C1 segment of cervical spinal cord (tissue), 14 donors: ENCODE data around the gene SLIT3.

Source experiments
- DNase-seq, 14 donors: peaks; one replicate each; lab custom pipeline; 2025; lab: John Stamatoyannopoulos, UW

The SLIT3 gene

DNA sequence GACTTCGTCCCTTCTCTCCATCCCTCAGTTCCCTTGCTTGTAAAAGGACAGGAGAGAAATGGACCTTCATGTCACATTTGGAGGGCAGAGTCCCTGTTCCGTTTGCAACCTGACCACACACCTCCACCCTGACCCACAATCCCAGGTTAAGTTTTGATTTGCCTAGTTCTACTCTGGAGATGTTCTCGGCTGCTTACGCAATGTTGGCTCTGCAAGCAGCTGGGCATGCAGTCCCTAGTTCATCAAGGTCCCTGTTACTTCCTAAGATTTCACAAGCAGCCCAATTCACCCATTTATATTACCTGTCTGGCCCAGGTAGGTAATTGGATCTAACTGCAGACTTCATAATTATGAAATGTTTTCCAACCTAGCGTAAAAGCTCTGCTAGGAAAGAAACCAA lies 28.8 kb downstream of the SLIT3 start:
- no peak for DNase-seq

DNA sequence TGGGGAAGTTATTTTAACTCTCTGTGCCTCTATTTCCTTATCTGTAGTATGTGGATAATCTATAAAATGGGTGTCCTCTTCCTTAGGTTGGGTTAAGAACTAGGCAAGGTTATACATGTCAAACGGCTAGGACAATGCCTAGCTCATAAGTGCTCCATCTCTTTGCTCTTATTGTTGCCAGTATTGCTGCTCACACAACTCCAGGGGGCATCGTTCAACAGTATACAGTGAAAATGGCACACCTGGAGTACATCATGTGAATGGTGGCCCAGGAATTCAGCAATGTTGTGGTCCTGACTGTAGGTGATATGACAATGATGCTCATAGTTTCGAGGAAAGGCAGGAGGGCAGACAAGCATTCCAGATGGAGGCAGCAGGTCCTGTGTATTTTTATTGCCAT lies 30.1 kb downstream of the SLIT3 start:
- no peak for DNase-seq

DNA sequence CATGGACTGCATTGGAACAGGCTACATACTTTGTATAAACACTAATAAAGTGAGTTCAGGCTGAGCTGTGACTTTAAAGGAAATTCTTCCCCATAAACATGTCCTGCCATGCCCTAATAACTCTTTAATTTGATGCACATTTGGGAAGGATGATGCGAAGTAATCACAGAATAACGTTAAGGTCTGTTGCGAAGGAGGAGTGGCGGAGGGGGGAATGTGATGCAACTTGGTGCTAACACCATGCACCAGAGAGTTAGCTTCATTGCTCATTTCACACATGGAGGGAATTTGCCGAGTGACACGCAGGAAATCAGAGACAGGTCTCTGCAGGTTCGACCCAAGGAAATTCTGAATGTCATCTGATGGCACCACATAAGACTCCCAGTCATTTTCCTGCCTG lies 32.9 kb downstream of the SLIT3 start:
- DNase-seq, result no peak

DNA sequence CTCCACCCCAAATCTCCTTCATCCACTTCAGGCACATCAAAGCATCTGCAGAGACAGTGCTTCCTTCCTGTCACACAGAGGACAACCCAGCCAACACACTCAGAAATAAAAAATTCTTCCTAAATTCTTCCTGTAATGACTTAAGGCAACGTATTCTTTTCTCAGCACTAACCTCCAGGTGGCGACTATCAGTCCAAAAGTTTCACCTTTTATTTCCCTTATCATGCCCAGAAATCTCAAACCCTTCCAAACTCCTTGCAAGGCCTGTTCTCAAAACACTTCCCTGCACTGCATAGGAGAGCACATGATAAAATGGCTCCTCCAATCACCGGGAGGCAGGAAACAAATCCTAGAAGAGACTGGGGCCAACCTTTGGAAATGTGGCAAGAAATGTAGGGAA lies 35.1 kb downstream of the SLIT3 start:
- no peak for DNase-seq

DNA sequence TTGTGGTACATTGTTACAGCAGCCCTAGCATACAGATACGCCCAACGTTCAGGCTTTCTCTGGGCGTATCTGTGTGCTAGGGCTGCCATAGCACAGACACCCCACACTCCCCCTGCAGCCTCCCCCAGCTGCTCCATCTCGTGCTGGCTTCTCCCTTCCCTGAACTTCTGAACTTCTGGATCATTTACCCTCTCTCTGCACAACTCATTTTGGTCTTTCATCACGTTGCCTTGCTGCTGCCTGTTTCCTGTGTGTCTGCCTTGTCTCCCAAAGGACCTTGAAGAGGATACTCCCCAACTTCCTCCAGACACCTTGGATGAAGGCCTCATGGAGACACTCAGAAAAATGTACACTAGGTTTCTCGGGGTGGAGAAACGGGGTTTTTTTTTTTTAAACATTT lies 37.3 kb downstream of the SLIT3 start:
- DNase-seq, result no peak

DNA sequence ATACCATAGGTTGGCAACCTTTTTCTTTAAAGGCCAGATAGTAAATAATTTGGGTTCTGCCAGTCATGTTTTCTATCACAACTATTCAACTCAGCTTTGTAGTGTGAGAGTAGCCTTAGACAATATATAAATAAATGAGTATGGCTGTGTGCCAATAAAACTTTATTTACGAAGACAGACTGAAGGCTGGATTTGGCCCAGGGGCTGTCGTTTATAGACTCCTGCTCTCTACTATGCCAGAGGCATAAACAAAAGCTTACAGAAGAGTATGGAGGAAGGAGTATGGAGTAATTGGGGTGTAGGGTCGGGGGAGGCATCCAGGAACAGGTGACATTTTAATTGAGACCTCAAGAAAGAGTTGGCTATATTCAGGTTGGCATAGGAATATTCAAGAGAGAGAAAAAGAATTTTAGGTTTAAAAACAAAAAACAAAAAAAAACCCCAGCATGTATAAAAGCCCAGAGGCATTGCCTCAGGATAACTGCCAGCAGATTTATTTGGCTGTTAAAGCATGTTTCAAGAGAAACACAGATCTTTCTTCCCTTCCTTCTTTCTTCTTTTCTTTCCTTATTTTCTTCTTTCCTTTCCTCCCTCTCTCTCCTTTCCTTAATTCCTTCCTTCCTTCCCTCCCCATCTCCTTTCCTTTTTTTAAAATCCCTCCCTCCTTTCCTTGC lies 39.9 kb downstream of the SLIT3 start:
- DNase-seq, result no peak

DNA sequence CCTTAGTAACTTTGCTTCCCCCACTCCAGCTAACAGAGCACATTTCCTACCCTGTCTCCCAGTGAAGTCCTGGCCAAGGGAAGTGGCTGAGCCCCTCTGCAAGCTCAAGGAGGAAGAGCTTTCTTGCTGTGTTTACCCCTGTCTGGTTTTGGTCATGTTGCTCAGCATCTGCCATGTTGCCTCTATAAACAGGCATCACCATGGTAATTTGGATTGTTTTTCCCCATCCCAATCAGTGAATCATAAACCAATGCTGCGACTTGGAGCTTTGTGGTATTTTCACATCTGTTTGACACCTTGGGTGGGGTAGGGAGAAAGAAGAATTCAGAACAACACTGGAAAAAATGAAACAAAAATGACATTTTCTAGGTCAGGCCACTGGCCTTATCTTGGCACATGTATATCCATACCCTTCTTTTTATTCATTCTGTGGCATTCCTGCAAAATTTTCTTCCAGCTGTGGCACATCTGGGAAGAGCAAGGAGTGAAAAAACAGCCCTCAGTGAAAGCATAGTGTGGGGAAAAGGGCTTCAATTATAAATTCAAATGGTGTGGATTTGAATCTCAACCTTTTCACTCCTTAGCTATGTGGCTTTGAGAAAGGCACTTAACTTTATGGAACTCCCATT lies 42.5 kb downstream of the SLIT3 start:
- no peak for DNase-seq

DNA sequence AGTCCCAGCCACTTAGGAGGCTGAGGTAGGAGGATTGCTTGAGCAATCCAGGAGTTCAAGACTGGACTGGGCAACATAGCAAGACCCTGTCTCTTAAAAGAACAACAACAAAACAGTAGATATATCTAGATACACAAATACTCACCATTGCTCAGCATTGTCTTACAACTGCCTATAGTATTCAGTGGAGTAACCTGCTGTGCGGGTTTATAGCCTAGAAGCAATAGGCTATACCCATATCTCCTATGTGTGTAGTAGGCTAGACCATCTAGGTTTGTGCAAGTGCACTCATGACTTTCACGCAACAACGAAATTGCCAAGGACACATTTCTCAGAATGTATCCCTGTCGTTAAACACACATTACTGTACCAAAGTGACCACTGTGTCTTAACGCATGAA lies 44.7 kb downstream of the SLIT3 start:
- DNase-seq, result no peak

DNA sequence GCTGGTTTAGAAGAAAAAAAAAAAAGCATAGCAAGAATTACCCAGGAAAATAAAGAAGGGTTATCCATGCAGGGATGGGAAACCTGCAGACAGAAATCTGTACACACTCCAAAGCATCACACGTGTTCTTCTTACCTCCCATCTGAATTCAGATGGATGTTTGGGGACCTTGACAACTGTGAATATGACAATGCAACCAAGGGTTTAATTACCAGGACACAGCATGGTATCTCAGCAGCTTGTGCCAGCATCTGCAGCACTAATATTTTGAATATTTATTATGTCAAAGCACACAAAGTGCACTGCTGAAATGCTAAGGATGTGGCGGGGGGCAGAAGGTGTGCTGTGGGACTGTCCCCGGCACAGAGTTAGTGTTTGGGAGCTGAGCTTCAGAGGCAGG lies 47.9 kb downstream of the SLIT3 start:
- peak in 1 of 14 donors; percentile 57 for DNase-seq

DNA sequence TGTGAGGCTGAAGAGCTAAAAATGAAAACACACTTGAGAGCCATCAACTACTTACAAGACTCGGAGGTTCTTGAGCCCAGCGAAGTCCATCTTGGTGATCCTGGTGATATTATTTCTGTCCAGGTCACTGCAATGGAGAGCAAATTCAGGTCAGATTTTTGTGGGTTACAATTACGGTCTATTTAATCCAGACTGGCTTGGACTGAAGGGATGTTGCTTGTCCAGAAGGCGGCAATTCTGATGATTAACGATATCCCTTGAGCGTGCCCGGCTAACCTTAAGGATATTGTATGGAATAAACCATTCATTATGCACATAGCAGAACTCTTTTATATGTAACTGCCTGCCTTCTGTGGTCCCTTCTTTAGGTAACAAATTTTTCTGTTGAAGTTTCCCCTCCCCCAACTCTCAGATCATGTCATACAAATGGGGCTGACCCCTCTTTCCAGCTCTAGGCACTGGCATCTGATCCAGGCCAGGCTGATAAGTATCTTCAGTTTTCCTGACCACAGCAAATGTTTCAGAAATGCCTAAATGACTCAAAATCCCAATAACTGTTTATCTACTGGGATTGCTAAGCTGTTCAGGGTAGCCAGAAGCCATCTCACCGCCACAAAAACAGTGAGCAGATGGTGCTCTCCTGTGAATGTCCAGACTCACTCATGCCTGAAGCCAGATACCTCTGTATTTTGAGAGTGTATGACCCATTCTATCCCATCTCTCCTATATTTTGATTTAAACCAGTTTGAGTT lies 49.4 kb downstream of the SLIT3 start:
- peak in 1 of 14 donors; percentile 92 for DNase-seq

DNA sequence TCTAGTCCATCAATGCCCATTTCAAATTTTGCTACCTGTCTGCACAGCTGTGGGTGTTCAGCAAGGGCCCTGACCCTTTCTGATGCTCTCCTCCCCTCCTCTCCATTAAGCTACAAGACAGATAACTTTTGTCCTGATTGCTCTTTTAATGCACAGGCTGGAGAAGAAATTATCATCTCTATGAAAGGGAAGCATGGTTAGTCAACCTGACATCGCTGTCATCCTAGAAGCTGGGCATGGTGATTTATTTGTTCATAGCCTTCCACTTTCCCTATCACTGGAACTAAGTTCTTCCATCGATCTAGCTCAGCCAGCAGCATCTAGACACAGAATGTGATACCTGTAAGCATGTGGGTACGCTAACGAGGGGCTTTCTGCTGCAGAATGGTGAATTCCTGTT lies 50.1 kb downstream of the SLIT3 start:
- DNase-seq, result no peak

DNA sequence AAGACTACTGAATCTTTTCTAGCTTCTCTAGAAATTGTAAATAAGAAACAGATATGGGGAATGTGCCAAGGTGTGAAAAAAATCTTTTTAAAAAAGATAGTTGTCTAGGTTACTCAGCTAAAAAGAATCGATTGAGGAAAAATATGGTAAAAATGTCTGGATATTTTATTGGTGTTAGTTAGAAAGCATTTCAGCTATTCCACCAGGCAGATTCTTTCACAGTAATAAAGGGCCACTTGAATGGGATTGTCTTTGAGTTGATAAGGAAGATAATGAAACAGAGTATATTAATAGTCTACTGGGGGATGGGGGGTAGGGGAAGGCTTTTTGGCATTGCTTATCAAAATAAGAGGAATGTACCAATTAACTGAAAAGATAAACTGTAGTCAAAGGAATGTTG lies 51.9 kb downstream of the SLIT3 start:
- DNase-seq, result no peak

DNA sequence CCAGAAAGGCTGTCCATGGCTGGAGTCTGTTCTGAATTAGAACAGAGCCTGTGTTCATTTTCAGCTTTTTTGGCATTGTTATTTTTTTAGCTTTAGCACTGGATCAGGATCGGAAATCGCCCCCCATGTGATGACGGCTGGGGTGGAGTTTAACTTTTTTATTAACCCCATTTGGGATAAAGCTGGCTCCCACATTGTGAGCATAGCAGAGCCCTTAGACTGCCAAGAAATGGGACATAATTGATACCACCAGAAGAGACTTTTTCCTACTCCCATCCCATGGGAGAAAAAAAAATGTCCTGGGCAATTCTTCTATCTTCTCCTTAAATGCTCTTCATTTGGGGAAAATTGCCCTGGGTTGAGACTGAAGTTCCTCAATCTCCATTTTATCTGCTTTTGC lies 52.4 kb downstream of the SLIT3 start:
- DNase-seq, result no peak

DNA sequence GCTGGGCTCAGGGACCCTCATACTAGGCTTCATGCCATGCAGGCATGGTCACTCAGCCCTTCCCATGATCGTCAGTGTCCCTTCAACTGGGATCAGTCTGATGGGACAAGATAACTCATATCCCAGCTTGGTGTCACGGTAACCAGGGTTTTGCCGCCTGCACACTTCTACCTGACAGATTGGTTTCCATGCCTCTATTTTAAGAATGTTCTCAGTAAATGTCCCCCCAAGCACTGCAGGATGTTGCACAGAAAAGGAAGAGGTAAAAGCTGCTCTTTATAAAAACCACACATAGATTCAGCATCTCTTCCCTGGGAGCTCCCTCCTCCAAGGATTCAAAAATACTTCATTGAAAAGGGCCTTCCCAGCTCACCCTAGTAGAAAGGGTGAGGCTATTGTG lies 56.1 kb downstream of the SLIT3 start:
- peak in 1 of 14 donors; percentile 58 for DNase-seq

DNA sequence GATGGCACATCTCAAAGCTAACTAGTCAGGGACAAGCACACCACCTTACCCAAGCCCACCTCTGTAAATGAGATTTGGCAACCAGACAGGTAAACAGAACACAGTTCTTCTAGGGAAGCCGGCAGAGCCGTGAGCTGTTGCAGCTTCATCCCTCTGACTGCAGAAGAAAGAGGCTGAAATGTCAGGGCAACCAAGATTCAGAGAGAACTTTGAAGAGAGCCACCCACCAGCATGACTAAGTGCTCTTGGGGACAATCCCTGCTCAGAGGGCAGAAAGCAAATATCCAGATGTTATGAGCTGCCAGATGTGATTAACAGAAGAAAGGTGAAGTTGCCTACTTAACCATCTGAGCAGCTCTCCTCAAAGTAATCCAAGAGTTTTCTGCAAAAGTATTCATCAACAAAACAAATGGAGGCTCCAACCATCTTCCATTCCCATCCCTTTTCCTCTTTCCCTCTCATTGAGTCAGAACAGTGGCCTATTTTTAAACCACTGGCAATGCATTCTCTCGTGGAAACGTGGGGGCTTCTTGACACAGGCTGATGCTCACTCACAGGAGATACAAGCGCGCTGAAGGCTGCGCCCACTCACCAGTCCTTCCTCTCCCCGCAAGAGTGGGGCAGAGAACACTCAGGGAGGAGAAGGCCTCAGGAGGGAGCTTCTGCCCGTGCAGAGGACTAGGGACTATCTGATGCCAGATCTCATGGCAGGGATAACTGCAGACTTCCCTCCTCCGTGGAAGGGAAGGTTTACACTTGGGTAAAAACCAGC lies 57.1 kb downstream of the SLIT3 start:
- DNase-seq, result no peak

DNA sequence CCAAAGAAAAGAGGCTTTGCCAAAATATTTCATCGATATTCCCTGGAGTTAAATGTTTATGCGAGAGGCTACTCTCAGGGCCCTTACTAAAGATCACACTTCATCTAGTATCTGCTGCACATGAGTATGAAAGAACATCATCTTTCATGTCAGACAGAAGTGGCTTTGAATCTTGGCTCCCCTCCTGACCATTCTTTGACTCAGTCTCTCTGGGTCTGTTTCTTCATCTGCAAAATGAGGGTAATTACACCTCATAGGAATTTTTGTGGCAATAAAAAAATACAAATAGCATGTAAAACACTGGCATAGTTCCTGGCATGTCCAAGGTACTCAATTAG lies 58.1 kb downstream of the SLIT3 start:
- DNase-seq, result no peak

DNA sequence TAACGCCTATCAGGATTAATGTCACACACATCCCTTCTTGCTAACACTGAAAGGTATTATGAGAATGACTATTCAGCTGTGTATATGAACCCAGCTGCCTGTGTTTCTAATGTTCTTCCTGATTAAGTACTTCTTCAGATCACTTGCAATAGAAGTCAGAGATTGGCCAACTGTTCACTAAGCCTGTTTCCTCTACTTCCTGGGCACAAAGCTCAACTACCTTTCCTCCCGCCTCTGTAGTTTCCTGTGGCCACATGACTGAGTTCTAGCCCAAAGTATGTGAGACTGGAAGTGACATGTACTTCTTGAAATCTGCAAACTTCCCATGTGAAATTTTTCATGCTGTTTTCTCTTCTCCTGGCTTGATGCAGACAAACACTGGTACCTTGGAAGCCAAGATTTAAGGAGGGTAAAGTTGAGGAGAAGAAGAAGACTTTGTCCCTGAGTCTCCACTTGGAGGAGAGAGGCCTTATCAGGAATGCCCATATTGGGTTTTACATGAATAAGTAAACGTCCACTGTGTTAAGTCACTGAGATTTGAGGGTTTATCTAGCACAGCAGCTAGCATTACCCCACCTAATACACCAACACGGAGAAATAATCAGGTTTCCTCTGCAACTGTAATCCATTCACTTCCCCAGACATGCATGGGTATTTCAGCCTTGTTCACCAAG lies 58.6 kb downstream of the SLIT3 start:
- no peak for DNase-seq

DNA sequence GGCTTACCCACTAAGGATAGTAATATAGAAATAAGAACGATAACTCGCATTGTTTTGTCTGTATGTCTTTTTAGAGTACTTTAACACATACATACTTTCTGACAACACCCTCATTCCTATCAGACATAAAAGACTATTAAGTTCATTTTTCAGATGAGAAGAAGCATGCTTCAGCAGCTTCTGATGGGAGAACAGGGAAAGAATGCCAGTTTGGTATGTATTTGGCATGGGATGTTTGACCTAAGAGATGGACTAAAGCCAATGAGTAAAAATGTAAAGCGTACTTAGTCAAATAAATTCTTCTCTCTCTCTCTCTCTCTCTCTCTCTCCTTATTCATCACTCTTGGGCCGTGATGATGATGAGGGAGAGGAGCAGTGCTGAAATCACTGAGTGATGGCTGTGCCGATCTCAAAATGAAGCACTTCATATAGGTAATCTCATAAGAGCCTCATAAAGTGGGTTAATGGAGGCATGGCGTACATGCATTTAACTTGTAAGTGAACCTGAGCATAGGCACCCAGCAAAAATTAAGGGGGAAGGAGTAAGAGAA lies 71.5 kb downstream of the SLIT3 start:
- DNase-seq, result no peak

DNA sequence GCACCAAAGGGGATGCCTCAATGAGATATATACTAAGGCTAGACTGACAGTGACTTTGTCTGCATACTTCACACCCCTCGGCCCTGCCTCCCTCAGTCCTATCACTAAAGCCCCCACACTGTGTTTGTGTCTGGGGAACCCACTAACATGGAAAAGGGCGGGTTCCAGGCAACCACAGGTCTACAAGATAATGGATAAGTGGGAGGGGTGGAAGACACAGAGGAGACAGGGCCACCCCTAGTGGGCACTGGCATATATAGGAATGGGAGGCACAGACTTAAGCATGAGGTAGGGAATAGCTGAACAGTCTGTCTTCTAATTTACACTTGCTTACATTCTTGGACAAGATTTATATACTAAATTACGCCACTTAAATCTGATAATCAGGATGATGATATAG lies 74.0 kb downstream of the SLIT3 start:
- DNase-seq, result no peak

DNA sequence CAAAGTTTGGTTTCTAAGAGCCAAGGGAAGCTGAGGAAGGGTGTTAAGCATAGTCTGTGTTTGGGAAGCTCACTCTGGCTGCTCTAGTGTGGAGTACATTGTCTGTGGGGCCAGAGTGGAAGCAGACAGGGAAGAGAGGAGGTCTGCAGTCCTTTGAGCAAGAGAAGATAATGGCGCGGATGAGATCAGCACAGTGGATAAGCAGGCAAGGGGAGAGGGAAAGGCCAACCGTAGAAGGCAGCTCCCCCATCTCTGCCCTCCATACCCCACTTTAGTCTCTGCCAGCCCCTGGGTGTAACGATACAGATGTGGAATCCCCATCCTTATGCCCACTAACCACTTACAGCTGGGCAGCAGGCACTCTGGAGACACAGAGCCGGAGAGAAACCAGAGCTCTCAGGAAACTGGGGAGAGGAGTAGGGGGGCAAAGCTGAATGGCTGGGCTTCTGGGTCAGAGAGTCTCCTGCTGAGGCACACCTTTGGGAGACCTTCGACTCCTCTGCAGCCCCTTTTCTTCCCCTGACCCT lies 75.0 kb downstream of the SLIT3 start:
- DNase-seq, result no peak

DNA sequence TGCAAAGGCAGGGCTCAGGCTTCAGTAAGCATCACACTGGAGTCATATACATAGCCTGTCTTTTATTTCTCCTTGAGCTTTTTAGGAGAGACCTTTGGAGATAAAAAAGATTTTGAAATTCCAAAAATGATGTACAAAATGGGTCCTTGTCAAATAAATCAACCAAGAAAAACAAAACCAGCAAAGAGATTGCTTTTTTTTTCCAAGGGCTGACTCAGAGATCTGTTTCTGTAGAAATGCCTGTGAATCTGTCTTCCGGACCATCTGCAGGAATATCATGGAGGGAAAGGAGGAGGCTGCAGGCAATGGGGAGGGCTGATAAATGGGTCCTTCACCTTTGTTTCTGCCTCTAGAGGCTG lies 77.4 kb downstream of the SLIT3 start:
- DNase-seq, result peak in 1 of 14 donors; percentile 59
